SHP77 (cell line): ENCODE data around the gene ADAMTS17.
"Not testable (repeated sequence)": the region's sequence is repeated elsewhere in the genome, so short reads cannot be mapped to it uniquely, and the experiment has no call there.

Source experiments
- DNase-seq, 2 experiments: peaks; one replicate each; lab custom pipeline; 2025; lab: John Stamatoyannopoulos, UW

ADAMTS17 gene

DNA sequence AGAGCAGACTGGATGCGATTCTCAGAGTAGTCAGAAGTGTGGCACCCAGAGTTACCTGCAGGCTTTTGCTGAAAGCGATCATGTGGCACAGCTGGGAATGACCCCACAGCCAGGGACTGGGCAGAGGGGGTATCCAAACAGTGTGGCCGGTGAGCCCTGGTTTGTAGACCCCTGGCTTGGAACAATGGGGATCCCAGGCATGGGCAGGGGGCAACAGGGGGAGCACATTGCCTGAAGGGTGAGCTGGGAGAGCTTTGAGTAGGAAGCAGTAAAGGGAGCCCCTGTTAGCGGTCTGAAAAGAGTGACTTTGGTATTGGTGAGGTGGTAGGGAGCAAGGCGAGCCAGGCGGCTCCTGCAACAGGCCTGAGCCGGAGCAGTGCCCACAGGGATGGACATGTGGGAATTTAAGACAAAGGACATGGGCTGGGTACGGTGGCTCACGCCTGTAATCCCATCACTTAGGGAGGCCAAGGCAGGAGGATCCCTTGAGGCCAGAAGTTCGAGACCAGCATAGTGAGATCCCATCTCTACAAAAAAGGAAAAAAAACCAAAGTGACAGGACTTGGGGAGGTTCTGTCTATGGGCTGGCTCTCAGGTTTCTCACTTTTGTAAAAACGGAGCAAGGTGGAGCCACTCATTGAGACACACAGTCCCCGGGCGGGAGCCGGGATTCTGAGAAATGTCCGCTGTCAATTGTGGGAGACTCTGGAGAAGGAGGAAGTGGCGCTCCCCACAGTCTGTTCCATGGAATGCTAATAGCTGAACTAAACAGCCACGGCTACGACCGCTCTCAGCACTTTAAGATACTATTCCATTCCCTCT, 384.7 kb downstream of the ADAMTS17 start:
- DNase-seq = no peak

DNA sequence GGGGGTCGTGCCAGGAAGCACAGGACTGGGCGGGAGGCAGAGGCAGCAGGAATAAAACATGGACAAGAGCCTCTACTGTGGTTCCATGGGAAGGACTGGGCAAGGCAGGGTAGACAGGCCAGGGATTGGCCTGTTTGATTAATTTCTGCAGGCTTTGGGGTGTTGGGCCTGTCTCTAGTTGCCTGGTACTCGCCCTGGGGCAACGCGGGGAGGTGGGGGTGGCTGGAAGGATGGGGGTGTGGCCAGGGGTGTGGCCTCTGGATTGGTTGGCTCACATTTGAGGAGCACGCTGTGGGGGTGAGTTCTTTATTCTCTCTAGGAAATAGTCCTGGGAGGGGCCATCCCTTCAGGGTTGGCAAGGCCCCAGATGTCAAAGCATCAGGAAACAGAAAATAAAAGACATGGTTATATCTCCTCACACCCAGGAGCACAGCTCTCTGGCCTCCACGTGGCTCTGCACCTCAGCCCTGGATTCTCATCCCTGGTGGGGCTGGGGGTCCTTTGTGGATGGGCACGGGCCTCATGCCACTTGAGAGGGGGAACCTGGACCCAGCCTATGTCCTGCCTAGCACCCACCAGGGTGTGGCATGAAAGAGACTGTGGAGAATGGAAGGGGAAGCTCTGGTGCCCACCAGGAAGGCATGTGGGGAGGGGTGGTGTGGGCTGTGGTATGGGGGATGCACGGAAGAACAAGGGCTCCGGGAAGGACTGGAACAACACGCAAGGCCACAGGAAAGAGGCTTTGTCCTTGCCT, 385.6 kb downstream of the ADAMTS17 start:
- no peak for DNase-seq

DNA sequence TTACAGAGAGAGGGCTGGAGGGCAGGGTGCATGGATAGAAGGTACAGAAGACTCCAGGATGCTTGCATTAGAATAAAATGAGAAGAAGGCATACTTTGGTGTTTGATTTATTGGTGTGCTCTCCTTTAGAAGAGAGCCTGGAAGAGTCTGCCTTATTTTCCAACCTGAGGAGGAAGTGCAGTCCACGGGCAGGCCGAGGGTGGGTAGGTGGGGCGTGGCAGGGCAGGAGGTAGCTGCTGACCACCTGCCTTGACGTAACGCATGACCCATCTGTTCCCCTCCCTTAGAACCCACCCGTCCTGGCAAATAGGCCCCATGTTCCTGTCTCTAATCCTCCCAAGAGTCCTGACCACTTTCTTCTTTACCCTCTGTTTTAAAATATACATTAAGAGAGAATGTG, 386.2 kb downstream of the ADAMTS17 start:
- DNase-seq = no peak

DNA sequence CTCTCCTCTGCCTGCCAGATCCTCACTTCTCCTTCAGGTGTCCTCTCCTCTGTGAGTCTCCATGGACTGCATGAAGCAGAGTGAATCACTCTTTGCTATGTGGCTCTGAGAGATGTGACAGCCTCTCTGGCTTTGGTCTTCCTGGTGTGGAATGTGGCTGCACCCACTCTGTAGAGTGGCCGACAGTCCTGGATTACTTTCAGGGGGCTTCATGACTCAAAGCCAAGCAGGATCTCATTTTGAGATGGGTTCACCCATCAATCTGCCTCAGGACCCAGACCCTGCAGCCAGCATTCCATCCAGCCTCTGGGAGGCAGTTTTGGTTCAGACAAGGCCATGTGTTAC, 386.6 kb downstream of the ADAMTS17 start:
- no peak for DNase-seq

DNA sequence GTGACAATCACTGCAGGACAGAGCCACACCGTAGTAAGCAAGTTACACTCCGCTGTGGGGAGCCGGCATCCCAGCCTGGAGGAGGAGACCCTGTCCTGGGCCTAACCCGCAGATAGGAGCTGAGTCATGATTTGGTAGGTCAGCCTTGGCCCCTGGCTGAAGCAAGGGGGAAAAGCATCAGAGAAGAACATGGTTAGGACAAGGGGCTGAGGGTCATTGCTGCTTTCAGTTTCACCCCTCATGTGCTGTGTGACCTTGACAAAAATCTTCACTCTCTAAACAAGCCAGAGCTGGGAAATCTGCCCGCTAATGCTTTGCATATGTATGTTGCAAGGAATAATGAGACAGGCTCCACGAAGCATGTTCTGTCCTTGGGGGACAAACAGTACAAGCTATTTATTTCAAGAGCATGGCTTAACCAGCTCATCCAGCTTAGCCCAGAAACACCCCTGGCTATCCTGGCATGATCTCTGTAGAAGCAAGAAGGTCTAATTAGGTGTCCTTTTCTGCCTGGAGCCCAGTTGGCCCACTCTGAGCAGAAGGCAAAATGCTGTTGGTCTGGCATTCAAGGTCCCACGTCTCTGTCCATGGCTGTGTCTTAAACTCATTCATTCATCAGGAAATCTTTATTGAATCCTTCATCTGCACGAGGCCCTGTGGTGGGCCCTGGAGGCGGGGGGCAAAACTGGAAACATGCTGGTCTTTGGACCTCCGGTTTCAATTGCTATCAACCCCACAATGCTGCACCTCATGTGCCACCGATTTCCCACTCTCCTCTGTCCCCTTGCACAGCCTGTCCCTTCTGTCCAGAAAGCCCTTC, 387.2 kb downstream of the ADAMTS17 start:
- DNase-seq = no peak

DNA sequence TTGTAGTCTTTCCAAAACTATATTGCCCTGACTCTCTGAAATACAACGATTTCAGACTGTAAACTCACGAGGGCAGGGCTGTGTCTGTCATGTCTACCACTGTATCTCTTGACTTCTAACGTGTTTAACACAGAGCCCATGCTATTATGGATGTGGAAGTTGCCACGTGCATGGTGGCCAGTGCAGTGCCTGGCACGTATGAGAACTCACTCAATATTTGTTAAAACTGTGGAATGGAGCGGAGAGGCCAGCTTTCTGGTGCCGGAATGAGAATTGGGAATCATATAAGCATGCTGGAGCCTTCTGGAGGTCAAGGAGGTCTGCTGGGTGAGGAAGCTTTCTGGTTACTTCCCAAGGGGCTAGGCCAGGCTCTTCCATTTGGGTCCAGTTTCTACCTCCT, 387.9 kb downstream of the ADAMTS17 start:
- no peak for DNase-seq

DNA sequence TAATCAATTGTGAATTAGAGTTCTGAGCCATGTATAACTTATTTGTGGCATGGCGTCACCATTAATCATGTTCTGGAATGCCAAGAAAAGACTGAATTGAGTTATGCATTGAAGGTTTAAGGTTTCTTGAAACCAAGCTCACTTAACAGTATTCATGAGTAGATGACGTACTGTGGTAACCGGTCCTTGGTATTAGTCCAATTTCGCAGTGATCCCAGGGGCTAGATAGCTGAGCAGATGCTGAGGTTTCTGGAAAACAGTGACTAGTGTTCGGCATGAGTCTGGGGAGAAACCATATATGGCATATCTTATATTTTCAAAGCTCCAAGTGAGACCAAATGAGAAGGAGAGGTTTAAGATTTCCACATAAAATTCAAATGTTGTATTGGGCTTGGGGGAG, 390.3 kb downstream of the ADAMTS17 start:
- no peak for DNase-seq

DNA sequence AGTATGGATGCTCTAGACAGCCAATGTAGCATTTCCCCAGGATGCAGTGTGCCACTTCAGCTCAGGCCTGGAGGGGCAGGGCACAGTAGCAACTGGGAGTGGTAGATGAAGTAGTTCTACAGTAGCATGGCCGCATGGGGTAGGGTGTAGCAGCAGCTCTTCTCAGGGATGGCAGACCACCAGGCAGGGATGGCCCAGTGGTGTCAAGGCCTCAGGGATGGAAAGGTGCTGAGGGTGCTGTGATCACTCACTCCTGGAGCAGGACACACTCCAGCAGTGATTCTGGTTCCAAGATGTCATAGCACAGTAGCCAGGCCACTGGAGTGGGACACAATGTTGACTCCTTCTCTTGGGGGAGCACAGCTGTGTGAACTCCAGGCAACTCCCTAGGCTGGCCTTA, 397.6 kb downstream of the ADAMTS17 start:
- DNase-seq = no peak

DNA sequence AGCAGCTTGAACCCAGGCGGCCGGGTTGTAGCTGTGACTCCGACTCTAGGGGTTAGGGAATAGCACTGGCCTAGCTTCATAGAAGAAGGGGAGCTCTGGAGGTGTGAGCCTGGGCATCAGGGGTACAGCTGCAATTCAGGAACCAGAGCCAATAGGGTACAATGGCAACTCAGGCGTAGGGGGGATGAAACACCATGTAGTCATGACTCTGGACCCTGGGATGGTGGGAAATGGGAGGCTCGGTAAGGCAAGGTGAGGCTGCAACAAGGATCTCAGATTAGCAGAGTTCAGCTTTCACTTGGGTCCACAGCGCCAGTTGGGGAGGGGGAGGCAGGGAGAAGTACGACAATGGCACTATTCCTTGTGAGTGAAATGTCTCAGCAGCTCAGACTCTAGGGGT, 398.3 kb downstream of the ADAMTS17 start:
- no peak for DNase-seq

DNA sequence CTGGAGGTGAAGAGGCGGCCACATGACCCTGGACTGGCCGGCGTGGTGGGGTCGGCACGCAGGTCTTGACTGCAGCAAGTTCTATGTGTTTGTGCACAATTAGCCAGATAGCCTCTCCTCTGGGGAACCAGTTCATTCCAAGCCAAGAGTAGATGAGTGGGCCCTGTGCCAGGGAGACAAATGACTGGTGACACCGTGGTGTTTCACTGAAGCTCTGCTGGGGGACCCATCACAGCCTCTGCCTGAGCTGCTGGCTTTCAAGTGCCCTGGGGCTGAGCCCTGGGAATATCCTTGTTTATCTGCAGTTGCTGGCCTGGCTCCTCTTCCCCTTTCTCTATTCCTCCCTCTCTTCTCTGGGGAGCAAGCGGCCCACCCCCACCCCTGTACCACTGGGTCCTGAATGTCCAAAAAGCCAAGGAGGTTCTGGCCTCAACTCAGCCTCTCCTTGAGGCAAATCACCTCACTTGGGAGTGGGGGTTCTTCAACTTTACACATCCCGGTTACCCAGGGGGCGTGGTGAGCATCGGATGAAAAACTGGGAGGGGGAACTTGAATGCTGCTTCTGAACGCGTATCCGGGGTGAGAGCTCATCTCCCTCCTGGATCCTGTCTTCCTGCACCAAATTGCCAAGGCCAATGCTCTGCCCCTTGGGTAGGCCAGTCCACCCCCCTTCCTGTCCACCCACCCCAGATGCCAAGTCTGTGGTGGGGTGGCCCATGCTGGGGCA, 408.9 kb downstream of the ADAMTS17 start:
- no peak for DNase-seq

DNA sequence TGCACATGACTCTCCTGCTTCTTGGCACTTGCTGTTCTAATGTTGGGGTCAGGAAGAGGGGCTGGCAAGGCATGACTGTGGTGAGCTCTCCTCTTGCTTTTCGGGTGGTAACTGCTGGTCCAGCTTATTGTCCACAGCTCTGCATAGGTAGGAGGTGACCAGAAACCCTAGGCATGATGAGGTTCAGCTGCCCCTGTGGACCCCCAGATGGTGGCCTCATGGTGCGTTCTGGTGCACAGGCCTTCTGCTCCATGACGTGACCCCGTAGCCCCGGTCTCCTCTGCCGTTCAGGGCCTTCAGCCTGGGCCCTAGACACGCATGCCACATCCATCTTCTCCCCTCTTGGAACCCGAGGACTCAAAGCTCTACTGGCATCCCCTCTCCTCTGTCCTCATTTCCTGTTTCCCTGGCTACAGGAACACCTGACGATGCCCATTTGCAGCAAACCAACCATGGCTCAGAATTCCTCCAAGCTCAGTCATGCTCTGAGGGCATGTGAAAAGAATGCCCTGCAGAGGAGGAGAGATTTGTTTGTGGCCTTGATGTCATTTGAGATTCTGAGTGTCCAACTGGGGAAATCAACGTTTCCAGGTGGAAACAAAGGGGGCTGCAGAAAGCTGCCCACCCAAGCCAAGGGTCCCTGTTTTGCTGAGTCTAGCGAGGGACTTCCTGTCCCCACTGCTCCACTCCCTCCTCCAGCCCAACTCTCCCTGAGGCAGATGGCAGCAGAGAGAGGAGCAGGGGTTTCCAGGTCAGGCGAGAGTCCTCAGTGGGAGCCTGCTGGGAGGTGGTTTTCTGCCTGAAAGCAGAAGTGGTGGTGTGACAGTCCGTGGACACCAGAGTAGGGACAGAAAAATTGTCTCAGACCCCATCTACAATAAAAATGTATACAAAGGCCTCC, 409.8 kb downstream of the ADAMTS17 start:
- no peak for DNase-seq

DNA sequence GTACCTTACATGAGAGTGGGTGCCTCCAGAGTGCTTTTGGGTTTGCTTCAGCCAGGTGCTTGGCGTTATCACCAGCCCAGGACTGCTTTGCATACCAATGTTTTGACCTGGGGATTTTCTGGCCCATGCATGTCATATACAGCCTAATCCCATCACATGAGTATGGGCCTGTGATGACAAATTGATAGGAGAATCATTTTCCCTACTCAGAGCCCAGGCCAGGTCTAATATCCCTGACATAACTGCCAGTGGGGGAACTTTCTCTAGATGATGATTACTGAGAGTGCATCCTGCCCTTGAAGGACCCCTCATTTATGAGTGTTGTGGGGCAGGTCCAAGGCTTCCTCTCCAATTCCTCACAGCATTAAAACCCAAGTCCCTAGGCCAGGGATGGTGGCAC, 411.1 kb downstream of the ADAMTS17 start:
- no peak for DNase-seq

DNA sequence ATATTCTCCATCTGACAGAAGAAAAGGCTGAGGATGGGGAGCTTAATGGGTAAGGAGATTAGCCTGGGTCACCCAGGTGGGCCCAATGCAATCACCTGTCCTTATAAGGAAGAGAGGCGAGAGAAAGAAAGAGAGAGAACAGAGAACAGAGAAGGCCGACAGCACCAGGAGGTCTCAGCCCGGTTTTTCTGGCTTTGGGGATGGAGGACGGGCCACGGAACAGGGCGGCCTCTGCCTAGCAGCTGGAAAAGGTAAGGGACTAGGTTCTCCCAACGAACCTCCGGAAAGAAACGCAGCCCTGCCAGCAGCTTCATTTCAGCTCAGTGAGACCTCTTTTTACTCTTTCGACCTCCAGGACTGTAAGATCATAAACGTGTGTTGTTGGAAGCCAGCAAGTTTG, 412.5 kb downstream of the ADAMTS17 start:
- no peak for DNase-seq

DNA sequence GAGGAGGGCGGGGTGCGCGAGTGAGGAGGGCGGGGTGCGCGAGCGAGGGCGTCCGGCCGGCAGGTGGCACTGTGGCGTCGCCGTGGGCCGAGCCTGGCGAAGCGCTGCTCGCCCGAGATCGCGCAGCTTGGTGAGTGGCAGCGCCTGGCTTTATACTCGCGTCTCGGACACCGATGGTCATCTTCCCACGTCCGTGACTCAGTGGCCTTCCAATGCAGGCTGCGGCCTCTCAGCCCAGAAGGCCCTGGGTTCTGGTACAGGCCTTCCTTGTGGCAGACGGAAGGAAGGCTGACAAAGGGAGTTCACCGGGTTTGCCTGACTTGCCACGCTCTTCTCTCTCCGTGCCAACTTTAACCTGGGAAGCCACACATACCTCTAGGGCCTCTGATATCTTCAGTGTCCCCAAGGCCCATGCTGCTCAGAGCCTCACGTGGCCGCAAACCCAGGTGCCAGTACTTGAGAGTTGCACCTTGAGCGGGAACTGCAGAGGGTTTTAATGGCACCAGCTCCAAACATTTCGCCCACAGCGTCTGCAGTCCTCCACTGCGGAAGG, 413.3 kb downstream of the ADAMTS17 start:
- no peak for DNase-seq

DNA sequence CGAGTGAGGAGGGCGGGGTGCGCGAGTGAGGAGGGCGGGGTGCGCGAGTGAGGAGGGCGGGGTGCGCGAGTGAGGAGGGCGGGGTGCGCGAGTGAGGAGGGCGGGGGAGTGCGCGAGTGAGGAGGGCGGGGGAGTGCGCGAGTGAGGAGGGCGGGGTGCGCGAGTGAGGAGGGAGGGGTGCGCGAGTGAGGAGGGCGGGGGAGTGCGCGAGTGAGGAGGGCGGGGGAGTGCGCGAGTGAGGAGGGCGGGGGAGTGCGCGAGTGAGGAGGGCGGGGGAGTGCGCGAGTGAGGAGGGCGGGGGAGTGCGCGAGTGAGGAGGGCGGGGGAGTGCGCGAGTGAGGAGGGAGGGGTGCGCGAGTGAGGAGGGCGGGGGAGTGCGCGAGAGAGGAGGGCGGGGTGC, 415.2 kb downstream of the ADAMTS17 start:
- DNase-seq = not testable (repeated sequence)

DNA sequence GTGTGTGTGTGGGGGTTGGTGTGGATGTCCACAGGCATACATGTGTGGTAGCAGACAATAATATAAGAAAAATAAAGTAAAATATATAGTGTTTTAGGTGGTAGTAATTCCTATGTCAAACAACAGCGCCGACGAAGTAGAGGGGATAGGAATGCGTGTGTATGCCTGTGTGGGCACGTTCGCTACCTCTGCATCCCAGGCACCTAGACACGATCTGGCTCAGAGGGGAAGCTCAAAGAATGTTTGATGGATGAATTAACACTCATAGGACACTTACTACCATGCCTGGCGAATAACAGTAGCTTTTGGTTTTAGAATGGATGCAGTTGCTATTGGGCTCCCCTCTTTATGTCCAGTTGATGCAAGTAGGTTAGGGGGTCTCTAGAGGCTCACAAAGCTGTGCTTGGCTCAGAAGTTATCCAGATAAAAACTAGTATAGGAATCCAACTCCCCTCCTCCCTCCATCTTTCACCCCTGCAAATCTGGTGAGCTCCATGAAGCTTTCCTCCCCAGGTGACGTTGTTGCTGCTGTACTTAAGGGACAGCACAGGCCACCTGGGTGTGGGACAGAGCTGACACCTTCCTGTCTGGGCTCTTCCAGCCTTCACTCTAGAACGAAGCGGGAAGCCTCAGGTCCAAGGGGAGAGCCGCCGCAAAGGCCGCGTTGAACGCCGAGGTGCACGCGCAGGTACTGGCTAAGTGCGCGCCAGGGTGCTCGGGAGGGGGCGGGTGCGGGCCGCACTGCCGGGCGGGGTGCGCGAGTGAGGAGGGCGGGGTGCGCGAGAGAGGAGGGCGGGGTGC, 415.9 kb downstream of the ADAMTS17 start:
- no peak for DNase-seq

DNA sequence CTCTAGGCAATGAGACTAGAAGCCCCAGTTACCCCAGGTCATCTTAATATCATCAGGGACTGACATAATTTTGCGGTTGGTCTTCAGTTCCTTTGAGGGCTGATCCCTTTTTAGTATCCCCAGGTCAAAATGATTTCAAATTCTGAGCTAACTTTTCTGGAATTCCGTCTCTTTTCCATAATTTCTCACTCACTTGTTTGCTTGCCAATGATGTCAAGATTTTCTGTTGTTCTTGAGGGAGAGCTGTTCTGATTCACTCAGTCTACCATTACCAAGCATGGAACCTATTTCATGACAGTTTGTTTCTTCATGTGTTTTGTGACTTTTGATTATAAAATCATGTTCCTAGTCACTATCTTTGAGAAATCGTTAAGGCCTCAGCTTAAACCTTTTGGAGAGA, 418.1 kb downstream of the ADAMTS17 start:
- no peak for DNase-seq
